Measurements from ENCODE around the gene XRCC5. TPM values are rescaled to one million over a fixed set of nuclear protein-coding genes. Genes with fewer than 3 reads are reported as not detected.

Gene XRCC5
- polyA plus RNA-seq, 1 donor from 2014 or later = 279 TPM

- Histone ChIP-seq H2AFZ (ENCODE audit: low read depth, low read length) (no peak overlapping the region), H3K9me2 (ENCODE audit: insufficient read depth, low read length) (no peaks in the 10 kb centered on the region), H3K4me2 (ENCODE audit: low read length) (no peak overlapping the region), H3K27ac (ENCODE audit: low read length) (no peak overlapping the region), H4K20me1 (ENCODE audit: insufficient read depth) (no peaks in the 10 kb centered on the region), H3K4me3 (ENCODE audit: low read length) (no peak overlapping the region), H3K36me3 (ENCODE audit: insufficient read depth, low read length) (peaks cover 21% of the 10 kb centered on the region), H3K27me3 (ENCODE audit: insufficient read depth, low read depth, low read length) (no peaks in the 10 kb centered on the region), H3K79me2 (replicated peaks; ENCODE audit: insufficient read depth, low read length) (no peaks in the 10 kb centered on the region), H3K9ac (ENCODE audit: low read length) (no peak overlapping the region), H3K9me3 (ENCODE audit: low read length) (no peaks in the 10 kb centered on the region), H3F3A (ENCODE audit: insufficient read depth, low read length, poor library complexity, severe bottlenecking) (no peaks in the 10 kb centered on the region)
- TF ChIP-seq MXI1 (conservative IDR thresholded peaks at IDR 0.05; ENCODE audit: poor library complexity, severe bottlenecking) (no peak), REST (IDR thresholded peaks at IDR 0.05; ENCODE audit: borderline replicate concordance) (no peak), EP300 (conservative IDR thresholded peaks at IDR 0.05; ENCODE audit: poor library complexity, severe bottlenecking) (no peak), SMC3 (conservative IDR thresholded peaks at IDR 0.05; ENCODE audit: poor library complexity) (no peak), EZH2 (IDR thresholded peaks at IDR 0.05; ENCODE audit: borderline replicate concordance, insufficient read depth, low read length, poor library complexity, severe bottlenecking) (no peak), TAF1 (IDR thresholded peaks at IDR 0.05; ENCODE audit: low read depth) (no peak), POLR2AphosphoS5 (IDR thresholded peaks at IDR 0.05) (no peak), CTCF (IDR thresholded peaks at IDR 0.05; ENCODE audit: poor library complexity, severe bottlenecking) (no peak), RAD21 (conservative IDR thresholded peaks at IDR 0.05) (no peak)
Measured at GRCh38 chr2:216195565-216196029, 86.4 kb downstream of the XRCC5 start.

DNA sequence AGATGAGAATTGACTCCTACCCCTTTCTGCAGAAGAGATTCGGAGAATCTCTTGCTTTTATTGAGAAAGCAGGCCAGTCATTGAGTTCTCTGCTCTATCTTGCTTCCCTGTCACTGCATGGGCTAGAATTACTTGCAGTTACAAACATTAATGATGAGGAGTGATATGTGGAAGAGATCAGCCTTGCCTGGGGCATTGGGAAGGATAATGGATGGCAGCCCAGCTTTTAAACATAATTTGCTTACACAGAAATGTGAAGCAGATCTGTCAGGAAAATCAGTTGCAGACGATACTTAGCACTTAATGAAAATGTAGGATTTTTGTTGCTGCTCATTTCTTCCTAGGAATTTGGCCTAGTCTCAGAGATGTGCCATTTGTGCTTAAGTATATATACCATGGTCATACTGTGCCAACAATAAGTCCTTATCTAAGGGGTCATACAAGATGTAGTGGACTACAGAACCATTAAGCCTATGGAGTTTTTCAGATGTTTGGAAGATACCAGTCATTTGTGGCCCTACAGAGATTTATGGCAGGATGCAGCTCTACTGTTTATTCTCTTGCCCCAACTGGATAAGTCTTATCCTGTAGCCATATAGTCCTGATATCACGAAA is 92.7 kb downstream of the XRCC5 start:
- Histone ChIP-seq H3K79me2 (replicated peaks; ENCODE audit: insufficient read depth, low read length) (no peaks in the 10 kb centered on the region), H3K9me2 (ENCODE audit: insufficient read depth, low read length) (no peaks in the 10 kb centered on the region), H3K36me3 (ENCODE audit: insufficient read depth, low read length) (peaks cover 28% of the 10 kb centered on the region), H3K4me2 (ENCODE audit: low read length) (no peak overlapping the region), H3F3A (ENCODE audit: insufficient read depth, low read length, poor library complexity, severe bottlenecking) (no peaks in the 10 kb centered on the region), H3K27ac (ENCODE audit: low read length) (no peak overlapping the region), H3K4me3 (ENCODE audit: low read length) (no peak overlapping the region), H3K9me3 (ENCODE audit: low read length) (no peaks in the 10 kb centered on the region), H4K20me1 (ENCODE audit: insufficient read depth) (no peaks in the 10 kb centered on the region), H3K27me3 (ENCODE audit: insufficient read depth, low read depth, low read length) (no peaks in the 10 kb centered on the region), H3K9ac (ENCODE audit: low read length) (no peak overlapping the region), H2AFZ (ENCODE audit: low read depth, low read length) (no peak overlapping the region)
- no peak for TF ChIP-seq POLR2AphosphoS5 (IDR thresholded peaks at IDR 0.05)
- no peak for TF ChIP-seq RAD21 (conservative IDR thresholded peaks at IDR 0.05)
- no peak for TF ChIP-seq REST (IDR thresholded peaks at IDR 0.05; ENCODE audit: borderline replicate concordance)
- TF ChIP-seq EZH2 (IDR thresholded peaks at IDR 0.05; ENCODE audit: borderline replicate concordance, insufficient read depth, low read length, poor library complexity, severe bottlenecking) = no peak
- no peak for TF ChIP-seq SMC3 (conservative IDR thresholded peaks at IDR 0.05; ENCODE audit: poor library complexity)

Data from neural cell (in vitro differentiated cells).